ENCODE data around the gene KDM4C. TPM values are rescaled to one million over a fixed set of nuclear protein-coding genes. Genes with fewer than 3 reads are reported as not detected.

The KDM4C gene
- total and polyA plus RNA-seq, 8 donors = 6.7 to 129 (median 79.9) TPM

DNA sequence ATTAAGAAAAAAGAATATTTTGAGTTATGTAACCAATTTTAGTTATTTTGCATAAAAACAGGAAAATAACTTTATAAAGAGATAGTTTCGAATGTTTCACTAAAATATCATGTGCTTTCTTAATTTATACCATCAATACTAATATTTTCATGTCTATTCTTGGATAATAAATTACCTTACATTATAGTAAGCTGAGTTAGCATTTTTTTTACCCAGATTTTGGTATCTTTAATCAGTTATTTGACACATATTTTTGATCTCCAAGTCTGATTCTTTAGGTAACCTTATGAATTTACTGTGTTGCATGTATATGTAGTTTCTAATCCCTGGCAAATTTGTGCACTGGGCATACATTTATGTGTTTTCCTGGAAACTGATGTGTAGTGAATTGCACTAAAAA is 138.0 kb downstream of the KDM4C start:
- WGBS, 5 donors = 91 to 97% (median 92%) methylated on average over 1 of the region's 1 CpG
- TF ChIP-seq EP300 (IDR thresholded peaks at IDR 0.05) (no peak), POLR2AphosphoS5 (IDR thresholded peaks at IDR 0.05) (no peak), POLR2A (IDR thresholded peaks at IDR 0.05) (no peak)
- TF ChIP-seq, protein P1, sequence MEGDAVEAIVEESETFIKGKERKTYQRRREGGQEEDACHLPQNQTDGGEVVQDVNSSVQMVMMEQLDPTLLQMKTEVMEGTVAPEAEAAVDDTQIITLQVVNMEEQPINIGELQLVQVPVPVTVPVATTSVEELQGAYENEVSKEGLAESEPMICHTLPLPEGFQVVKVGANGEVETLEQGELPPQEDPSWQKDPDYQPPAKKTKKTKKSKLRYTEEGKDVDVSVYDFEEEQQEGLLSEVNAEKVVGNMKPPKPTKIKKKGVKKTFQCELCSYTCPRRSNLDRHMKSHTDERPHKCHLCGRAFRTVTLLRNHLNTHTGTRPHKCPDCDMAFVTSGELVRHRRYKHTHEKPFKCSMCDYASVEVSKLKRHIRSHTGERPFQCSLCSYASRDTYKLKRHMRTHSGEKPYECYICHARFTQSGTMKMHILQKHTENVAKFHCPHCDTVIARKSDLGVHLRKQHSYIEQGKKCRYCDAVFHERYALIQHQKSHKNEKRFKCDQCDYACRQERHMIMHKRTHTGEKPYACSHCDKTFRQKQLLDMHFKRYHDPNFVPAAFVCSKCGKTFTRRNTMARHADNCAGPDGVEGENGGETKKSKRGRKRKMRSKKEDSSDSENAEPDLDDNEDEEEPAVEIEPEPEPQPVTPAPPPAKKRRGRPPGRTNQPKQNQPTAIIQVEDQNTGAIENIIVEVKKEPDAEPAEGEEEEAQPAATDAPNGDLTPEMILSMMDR (IDR thresholded peaks at IDR 0.05) = no peak
- intact Hi-C loops (cut with DNase I; ENCODE audit: low total_unique reads) = no loop called here
- H3K27ac ChIP-seq = no peak overlapping the region
- no peak for DNase-seq
- H3K36me3 ChIP-seq = peaks cover 0 to 27% (median 22%) of the 10 kb centered on the region in 4 donors
- H3K4me1 ChIP-seq = peaks cover 14 to 25% (median 18%) of the 10 kb centered on the region in 4 donors
- H3K4me3 ChIP-seq = no peak overlapping the region
- no peaks in the 10 kb centered on the region for H3K27me3 ChIP-seq
- no peaks in the 10 kb centered on the region for H3K9me3 ChIP-seq

DNA sequence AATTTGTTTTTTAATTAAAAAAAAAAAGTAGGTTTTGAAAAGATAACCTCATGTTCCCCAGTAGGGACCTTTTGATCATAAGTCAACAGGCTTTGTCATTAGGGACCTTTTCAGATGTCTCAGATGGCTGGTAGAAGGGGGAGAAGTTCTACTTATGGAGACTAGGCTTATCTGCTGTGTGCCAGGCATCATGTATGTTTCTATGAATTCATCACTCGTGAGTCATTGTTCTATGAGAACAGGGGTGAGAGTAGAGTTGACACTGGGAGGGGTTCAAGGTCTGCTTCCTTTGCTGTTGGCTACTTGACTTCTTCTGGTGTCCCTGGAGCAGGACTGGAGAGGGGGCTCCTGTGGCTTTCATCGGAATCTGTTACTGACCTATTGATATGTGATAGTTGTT is 138.8 kb downstream of the KDM4C start:
- DNase-seq = peak in 1 of 2 donors; percentile 22
- intact Hi-C loops (cut with DNase I; ENCODE audit: low total_unique reads) = no loop called here
- Histone ChIP-seq H3K4me1 (peaks cover 14 to 25% (median 18%) of the 10 kb centered on the region in 4 donors), H3K27ac (no peak overlapping the region), H3K9me3 (no peaks in the 10 kb centered on the region), H3K27me3 (no peaks in the 10 kb centered on the region), H3K36me3 (peaks cover 0 to 27% (median 23%) of the 10 kb centered on the region in 4 donors), H3K4me3 (no peak overlapping the region)
- TF ChIP-seq POLR2A (IDR thresholded peaks at IDR 0.05) (no peak), POLR2AphosphoS5 (IDR thresholded peaks at IDR 0.05) (no peak), EP300 (IDR thresholded peaks at IDR 0.05) (no peak)
- TF ChIP-seq, protein P1 (IDR thresholded peaks at IDR 0.05) = no peak
- WGBS, 5 donors = 79 to 88% (median 83%) methylated on average over 2 of the region's 2 CpGs

DNA sequence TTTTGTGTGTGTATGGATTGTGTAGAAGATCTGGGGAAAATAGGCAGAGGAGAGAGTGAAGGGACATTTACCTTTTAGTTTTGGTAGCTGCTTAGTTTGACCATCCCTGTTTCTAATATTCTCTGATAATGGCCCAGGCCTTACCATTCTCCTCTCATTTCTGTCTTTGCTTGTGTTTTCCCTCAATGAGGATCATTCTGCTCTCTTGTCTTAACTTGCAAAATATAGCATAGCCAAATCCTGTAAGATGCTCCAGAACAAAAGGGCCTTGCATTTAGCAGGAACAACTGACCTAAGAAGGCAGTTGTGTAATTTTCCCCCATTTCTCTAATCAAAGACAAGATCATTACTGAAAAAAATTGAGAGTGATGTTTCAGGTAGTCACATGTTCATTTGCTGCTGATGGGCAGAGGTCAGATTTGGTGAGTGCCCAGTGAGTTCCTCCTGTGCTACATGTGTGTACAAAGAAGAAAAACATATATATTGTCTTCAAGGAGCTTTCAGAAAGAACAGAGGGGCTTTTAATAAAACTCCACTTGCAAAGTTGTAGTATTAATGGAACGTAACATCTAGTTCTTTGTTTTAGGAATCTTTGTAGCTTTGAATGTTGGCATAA is 139.5 kb downstream of the KDM4C start:
- peaks cover 14 to 28% (median 18%) of the 10 kb centered on the region in 4 donors for H3K4me1 ChIP-seq
- no peak overlapping the region for H3K4me3 ChIP-seq
- DNase-seq = no peak
- H3K27me3 ChIP-seq = no peaks in the 10 kb centered on the region
- no peaks in the 10 kb centered on the region for H3K9me3 ChIP-seq
- 50 to 68% (median 52%) methylated on average over 1 of the region's 1 CpG for WGBS, 5 donors
- intact Hi-C loops (cut with DNase I; ENCODE audit: low total_unique reads) = no loop called here
- TF ChIP-seq, protein P1 (IDR thresholded peaks at IDR 0.05) = no peak
- H3K36me3 ChIP-seq = peaks cover 0 to 29% (median 23%) of the 10 kb centered on the region in 4 donors
- no peak overlapping the region for H3K27ac ChIP-seq

DNA sequence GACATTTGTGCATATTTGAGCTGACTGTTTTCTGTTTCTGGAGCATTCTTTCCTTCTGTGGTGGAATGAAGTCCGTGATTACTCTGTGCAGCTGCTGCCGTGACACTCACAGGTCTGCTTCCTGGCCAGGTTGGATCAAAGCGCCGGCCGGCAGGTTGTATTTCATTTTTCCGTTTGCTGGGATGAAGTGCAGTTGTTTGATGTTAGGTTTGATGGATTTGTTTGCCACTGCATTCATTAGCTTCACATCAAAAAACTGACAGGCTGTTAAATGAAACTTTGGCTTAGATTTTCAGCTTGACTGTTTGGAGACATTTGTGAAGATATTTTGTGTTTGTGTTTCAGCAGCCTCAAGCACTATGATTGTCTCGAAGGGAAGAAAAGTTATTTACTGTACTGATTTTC is 140.1 kb downstream of the KDM4C start:
- intact Hi-C loops (cut with DNase I; ENCODE audit: low total_unique reads) = no loop called here
- DNase-seq = peak; percentile 58 to 69
- 21 to 46% (median 34%) methylated on average over 7 of the region's 7 CpGs for WGBS, 5 donors
- no peak overlapping the region for H3K27ac ChIP-seq
- no peak for TF ChIP-seq POLR2AphosphoS5 (IDR thresholded peaks at IDR 0.05)
- no peak for TF ChIP-seq POLR2A (IDR thresholded peaks at IDR 0.05)
- TF ChIP-seq EP300 (IDR thresholded peaks at IDR 0.05) = no peak
- TF ChIP-seq, protein P1 (IDR thresholded peaks at IDR 0.05) = no peak
- H3K4me3 ChIP-seq = no peak overlapping the region
- no peaks in the 10 kb centered on the region for H3K9me3 ChIP-seq
- H3K36me3 ChIP-seq = peaks cover 0 to 27% (median 20%) of the 10 kb centered on the region in 4 donors
- peaks cover 14 to 33% (median 18%) of the 10 kb centered on the region in 4 donors for H3K4me1 ChIP-seq
- H3K27me3 ChIP-seq = no peaks in the 10 kb centered on the region
